GM12874 (cell line): ENCODE results near the gene CTSO.

Experiments
- TF ChIP-seq, protein P1 (sequence below): IDR thresholded peaks from 2 replicates; pipeline ENCODE4 v1.5.1; 2011; ENCODE audit warnings: low read depth, mild to moderate bottlenecking, control low read depth, low read length, moderate library complexity; ENCODE audit not compliant: insufficient read depth

CTSO gene

DNA sequence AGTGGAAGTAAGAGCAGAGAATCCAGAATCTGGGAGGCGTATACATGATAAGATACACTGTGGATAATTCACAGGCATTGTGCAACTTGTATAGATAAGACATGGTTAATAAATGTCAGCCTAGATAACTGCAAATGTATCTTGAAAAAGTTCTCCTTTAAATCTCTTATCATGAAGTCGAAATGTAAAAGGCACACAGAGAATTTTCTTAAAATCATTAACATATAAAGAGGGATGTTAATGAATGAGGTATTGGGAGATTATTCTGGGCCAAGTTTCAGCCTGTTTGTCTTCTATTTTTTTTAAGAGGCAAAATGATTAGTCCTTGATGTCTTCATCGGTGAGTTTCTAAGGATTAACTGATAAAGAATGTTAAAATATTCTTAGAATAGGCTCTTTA is 49.3 kb downstream of the CTSO start:
- TF ChIP-seq, protein P1, sequence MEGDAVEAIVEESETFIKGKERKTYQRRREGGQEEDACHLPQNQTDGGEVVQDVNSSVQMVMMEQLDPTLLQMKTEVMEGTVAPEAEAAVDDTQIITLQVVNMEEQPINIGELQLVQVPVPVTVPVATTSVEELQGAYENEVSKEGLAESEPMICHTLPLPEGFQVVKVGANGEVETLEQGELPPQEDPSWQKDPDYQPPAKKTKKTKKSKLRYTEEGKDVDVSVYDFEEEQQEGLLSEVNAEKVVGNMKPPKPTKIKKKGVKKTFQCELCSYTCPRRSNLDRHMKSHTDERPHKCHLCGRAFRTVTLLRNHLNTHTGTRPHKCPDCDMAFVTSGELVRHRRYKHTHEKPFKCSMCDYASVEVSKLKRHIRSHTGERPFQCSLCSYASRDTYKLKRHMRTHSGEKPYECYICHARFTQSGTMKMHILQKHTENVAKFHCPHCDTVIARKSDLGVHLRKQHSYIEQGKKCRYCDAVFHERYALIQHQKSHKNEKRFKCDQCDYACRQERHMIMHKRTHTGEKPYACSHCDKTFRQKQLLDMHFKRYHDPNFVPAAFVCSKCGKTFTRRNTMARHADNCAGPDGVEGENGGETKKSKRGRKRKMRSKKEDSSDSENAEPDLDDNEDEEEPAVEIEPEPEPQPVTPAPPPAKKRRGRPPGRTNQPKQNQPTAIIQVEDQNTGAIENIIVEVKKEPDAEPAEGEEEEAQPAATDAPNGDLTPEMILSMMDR: no peak

DNA sequence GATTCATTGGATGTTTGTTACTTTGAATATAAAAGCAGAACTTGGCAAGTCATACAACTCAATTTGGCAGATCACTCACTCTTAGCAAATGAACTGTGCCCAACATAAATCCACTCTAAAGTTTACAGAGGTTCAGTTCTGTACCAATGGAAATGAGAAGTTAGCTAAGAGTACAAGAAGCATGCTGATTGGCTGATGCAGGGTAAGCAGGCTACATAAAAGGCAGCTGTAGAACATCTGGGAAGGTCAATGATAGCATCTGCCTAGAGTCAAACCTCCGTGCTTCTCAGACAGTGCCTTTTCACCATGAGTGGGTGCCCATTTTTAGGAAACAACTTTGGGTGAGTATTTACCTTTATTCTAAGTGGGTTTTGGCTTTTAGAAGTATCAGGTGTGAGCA is 50.2 kb downstream of the CTSO start, which contains the start of gene TDO2:
TDO2 (plus strand) TSS at position 244 of the 400 bp plus-strand sequence; CDS start at position 307, 63 bp downstream.
- TF ChIP-seq, protein P1: no peak

GRCh38 chr4:155901013-155901412 is 52.7 kb downstream of the CTSO start:
- TF ChIP-seq, protein P1: no peak

DNA sequence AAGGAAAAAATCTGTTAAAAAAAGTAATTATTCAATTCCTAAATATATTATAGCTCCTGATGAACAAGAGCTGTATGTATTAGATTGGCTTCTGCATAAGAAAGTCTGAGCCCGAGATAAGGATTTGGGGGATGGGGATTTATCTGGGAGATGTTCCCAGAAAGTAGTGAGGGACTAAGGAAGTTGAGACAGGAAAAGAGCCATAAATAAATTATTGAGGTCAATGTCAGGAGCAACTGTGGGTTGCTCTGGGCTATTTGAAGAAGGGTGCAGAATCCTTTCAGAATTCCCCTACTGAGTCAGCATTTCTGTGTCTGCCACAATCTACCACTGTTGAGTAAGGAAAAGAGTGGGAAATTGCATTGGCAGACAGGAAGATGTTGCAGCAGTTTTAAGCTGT is 53.3 kb downstream of the CTSO start:
- TF ChIP-seq, protein P1: no peak

GRCh38 chr4:155899891-155900290 is 53.8 kb downstream of the CTSO start:
- TF ChIP-seq, protein P1: no peak

DNA sequence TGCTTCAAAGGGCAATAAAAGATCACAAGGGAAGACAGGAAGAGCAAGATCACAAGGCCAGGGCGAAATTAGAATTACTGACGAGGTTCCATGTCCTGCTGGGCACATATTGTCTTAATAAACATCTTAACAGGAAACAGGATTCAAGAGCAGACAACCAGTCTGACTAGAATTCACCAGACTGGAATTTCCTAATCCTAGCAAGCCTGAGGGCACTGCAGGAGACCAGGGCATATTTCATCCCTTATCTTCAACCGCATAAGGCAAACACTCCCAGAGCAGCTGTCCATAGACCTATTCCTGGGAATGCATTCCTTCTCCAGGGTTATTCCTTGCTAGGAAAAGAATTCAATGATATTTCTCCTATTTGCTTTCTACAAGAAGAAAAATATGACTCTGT is 62.6 kb downstream of the CTSO start:
- TF ChIP-seq, protein P1: no peak

GRCh38 chr4:155889946-155890345 is 63.7 kb downstream of the CTSO start:
- TF ChIP-seq, protein P1: no peak
